ENCODE results near the gene SEC22C. TPM values are rescaled to one million over a fixed set of nuclear protein-coding genes. Genes with fewer than 3 reads are reported as not detected.

The SEC22C gene
- total and polyA plus RNA-seq, 7 experiments from 2014 or later, result 38.0 to 54.8 (median 50.4) TPM

- ChIA-PET POLR2A (interaction anchor here (0.7 to 4.6 kb wide), 11 partner anchors 9 to 89 kb away, joined by 3 to 63 read pairs (median 5); partner anchors contain the start of genes NKTR, SEC22C and VIPR1), CTCF (interaction anchor here (0.7 to 1.5 kb wide), 3 partner anchors 9 to 89 kb away, joined by 3 to 5 read pairs (median 4); partner anchors contain the start of genes NKTR and VIPR1)
- DNase-seq (no peak), ATAC-seq (peak; percentile 26)
- Mint-ChIP-seq H3K9me3 (no peaks in the 10 kb centered on the region), H3K27me3 (no peaks in the 10 kb centered on the region), H3K4me1 (peaks cover 8 to 47% (median 38%) of the 10 kb centered on the region in 7 donors), H3K4me3 (peak overlapping the region; percentile 84 to 100 (median 94)), H3K27ac (peak overlapping the region; percentile 59 to 100 (median 94)), H3K36me3 (peaks cover 0 to 18% (median 15%) of the 10 kb centered on the region in 5 donors)
- H3K36me3 ChIP-seq (ENCODE audit: control insufficient read depth in 2 of 3, insufficient read depth in 3 of 3, low read length in 3 of 3), result peaks cover 9 to 24% (median 16%) of the 10 kb centered on the region in 3 experiments
- H3K27me3 ChIP-seq (ENCODE audit: control insufficient read depth in 2 of 2, insufficient read depth in 2 of 2, low read length in 2 of 2), result no peaks in the 10 kb centered on the region
- H3K4me3 ChIP-seq (ENCODE audit: low read length), result peak overlapping the region; percentile 55
- intact Hi-C loops (cut with micrococcal nuclease), result loop anchor here (1.0 to 5.0 kb wide), 5 partner anchors 9 to 211 kb away; partner anchors contain the start of genes NKTR (in 2 of the 2), HIGD1A (in 1 of the 2) and VIPR1 (in 1 of the 2)
- H3K9me3 ChIP-seq (ENCODE audit: control insufficient read depth in 2 of 3, low read length in 3 of 3), result no peaks in the 10 kb centered on the region
- peak overlapping the region; percentile 77 for H3K27ac ChIP-seq (ENCODE audit: low read depth, low read length)
- peaks cover 13 to 14% of the 10 kb centered on the region in 2 donors for H3K4me1 ChIP-seq (ENCODE audit: control insufficient read depth in 2 of 2, insufficient read depth in 2 of 2, low read length in 2 of 2)
Observed at GRCh38 chr3:42590989-42591756, 9.4 kb upstream of the SEC22C start.

- Histone ChIP-seq H3K36me3 (ENCODE audit: control insufficient read depth in 2 of 3, insufficient read depth in 3 of 3, low read length in 3 of 3) (peaks cover 4 to 13% (median 6%) of the 10 kb centered on the region in 3 experiments), H3K27ac (ENCODE audit: low read depth, low read length) (peak overlapping the region; percentile 77), H3K9me3 (ENCODE audit: control insufficient read depth in 2 of 3, low read length in 3 of 3) (no peaks in the 10 kb centered on the region), H3K4me1 (ENCODE audit: control insufficient read depth in 2 of 2, insufficient read depth in 2 of 2, low read length in 2 of 2) (peaks cover 13 to 14% of the 10 kb centered on the region in 2 donors), H3K27me3 (ENCODE audit: control insufficient read depth in 2 of 2, insufficient read depth in 2 of 2, low read length in 2 of 2) (no peaks in the 10 kb centered on the region), H3K4me3 (ENCODE audit: low read length) (peak overlapping the region; percentile 55)
- Mint-ChIP-seq H3K4me3 (peak overlapping the region; percentile 84 to 100 (median 94)), H3K36me3 (peaks cover 0 to 25% (median 12%) of the 10 kb centered on the region in 5 donors), H3K27ac (peak overlapping the region; percentile 91 to 100 (median 97)), H3K9me3 (no peaks in the 10 kb centered on the region), H3K27me3 (no peaks in the 10 kb centered on the region), H3K4me1 (peaks cover 18 to 54% (median 38%) of the 10 kb centered on the region in 7 donors)
- intact Hi-C loops (cut with micrococcal nuclease), result loop anchor here (1.0 to 5.0 kb wide), 5 partner anchors 7 to 213 kb away; partner anchors contain the start of genes NKTR (in 2 of the 2), HIGD1A (in 1 of the 2) and VIPR1 (in 1 of the 2)
- ChIA-PET POLR2A (interaction anchor here (1.4 to 4.6 kb wide), 5 partner anchors 8 to 87 kb away, joined by 3 to 63 read pairs (median 6); partner anchors contain the start of genes NKTR, SEC22C and VIPR1), CTCF (interaction anchor here (0.6 to 1.5 kb wide), 5 partner anchors 11 to 203 kb away, joined by 3 to 5 read pairs (median 4); partner anchors contain the start of genes NKTR and VIPR1)
- no peak for DNase-seq
- no peak for ATAC-seq
Observed at GRCh38 chr3:42589382-42590109, 7.8 kb upstream of the SEC22C start.

- intact Hi-C loops (cut with micrococcal nuclease), result no loop called here
- H3K27ac ChIP-seq (ENCODE audit: low read depth, low read length), result no peak overlapping the region
- H3K4me3 ChIP-seq (ENCODE audit: low read length), result no peak overlapping the region
- peaks cover 0 to 17% (median 3%) of the 10 kb centered on the region in 5 donors for H3K36me3 Mint-ChIP-seq
- H3K36me3 ChIP-seq (ENCODE audit: control insufficient read depth in 2 of 3, insufficient read depth in 3 of 3, low read length in 3 of 3), result peaks cover 0 to 4% (median 0%) of the 10 kb centered on the region in 3 experiments
- H3K27me3 Mint-ChIP-seq, result no peaks in the 10 kb centered on the region
- peak overlapping the region in 1 of 9 donors; percentile 28 for H3K27ac Mint-ChIP-seq
- ChIA-PET CTCF (interaction anchor here (0.6 to 0.7 kb wide), 2 partner anchors 12 to 87 kb away, joined by 4 read pairs; partner anchors contain the start of gene VIPR1), POLR2A (interaction anchor here (1.4 to 4.6 kb wide), 2 partner anchors 9 to 13 kb away, joined by 3 to 63 read pairs; partner anchors contain the start of gene NKTR)
- no peak for DNase-seq
- no peak overlapping the region for H3K4me3 Mint-ChIP-seq
- H3K4me1 Mint-ChIP-seq, result peaks cover 14 to 46% (median 30%) of the 10 kb centered on the region in 7 donors
- H3K4me1 ChIP-seq (ENCODE audit: control insufficient read depth in 2 of 2, insufficient read depth in 2 of 2, low read length in 2 of 2), result peaks cover 13 to 14% of the 10 kb centered on the region in 2 donors
- H3K9me3 ChIP-seq (ENCODE audit: control insufficient read depth in 2 of 3, low read length in 3 of 3), result no peaks in the 10 kb centered on the region
- no peak for ATAC-seq
- H3K9me3 Mint-ChIP-seq, result no peaks in the 10 kb centered on the region
- no peaks in the 10 kb centered on the region for H3K27me3 ChIP-seq (ENCODE audit: control insufficient read depth in 2 of 2, insufficient read depth in 2 of 2, low read length in 2 of 2)
Observed at GRCh38 chr3:42588625-42589024, 6.9 kb upstream of the SEC22C start.

- Mint-ChIP-seq H3K9me3 (peaks cover 0 to 3% (median 0%) of the 10 kb centered on the region in 11 donors), H3K27ac (peak overlapping the region; percentile 89 to 99 (median 96)), H3K36me3 (peaks cover 4 to 27% (median 6%) of the 10 kb centered on the region in 5 donors), H3K27me3 (no peaks in the 10 kb centered on the region), H3K4me1 (peaks cover 28 to 58% (median 50%) of the 10 kb centered on the region in 7 donors), H3K4me3 (peak overlapping the region; percentile 77 to 97 (median 94))
- Histone ChIP-seq H3K36me3 (ENCODE audit: control insufficient read depth in 2 of 3, insufficient read depth in 3 of 3, low read length in 3 of 3) (peaks cover 0 to 4% (median 0%) of the 10 kb centered on the region in 3 experiments), H3K27ac (ENCODE audit: low read depth, low read length) (peak overlapping the region; percentile 92), H3K4me3 (ENCODE audit: low read length) (peak overlapping the region; percentile 86), H3K27me3 (ENCODE audit: control insufficient read depth in 2 of 2, insufficient read depth in 2 of 2, low read length in 2 of 2) (no peaks in the 10 kb centered on the region), H3K9me3 (ENCODE audit: control insufficient read depth in 2 of 3, low read length in 3 of 3) (no peaks in the 10 kb centered on the region), H3K4me1 (ENCODE audit: control insufficient read depth in 2 of 2, insufficient read depth in 2 of 2, low read length in 2 of 2) (peaks cover 19 to 25% of the 10 kb centered on the region in 2 donors)
- POLR2A ChIA-PET, result interaction anchor here (0.9 to 3.2 kb wide), 11 partner anchors 8 to 80 kb away, joined by 3 to 30 read pairs (median 4); partner anchors contain the start of genes NKTR, SS18L2 and VIPR1
- DNase-seq, result no peak
- intact Hi-C loops (cut with micrococcal nuclease), result loop anchor here (1.0 to 5.0 kb wide), 14 partner anchors 8 to 1110 kb away; partner anchors contain the start of genes NKTR (in 2 of the 2), SS18L2 (in 2 of the 2), ABHD5 (in 1 of the 2) and ANO10 (in 1 of the 2)
- ATAC-seq, result no peak
- CTCF ChIA-PET, result interaction anchor here (1.2 to 1.4 kb wide), 3 partner anchors 25 to 173 kb away, joined by 3 to 5 read pairs (median 4); partner anchors contain the start of gene VIPR1
Observed at GRCh38 chr3:42582474-42583070, 805 bp upstream of the SEC22C start.

- Mint-ChIP-seq H3K4me3 (peak overlapping the region; percentile 77 to 97 (median 92)), H3K36me3 (peaks cover 6 to 36% (median 14%) of the 10 kb centered on the region in 5 donors), H3K4me1 (peaks cover 31 to 66% (median 55%) of the 10 kb centered on the region in 7 donors), H3K27me3 (no peaks in the 10 kb centered on the region), H3K27ac (peak overlapping the region; percentile 43 to 99 (median 86)), H3K9me3 (peaks cover 0 to 3% (median 0%) of the 10 kb centered on the region in 11 donors)
- Histone ChIP-seq H3K27me3 (ENCODE audit: control insufficient read depth in 2 of 2, insufficient read depth in 2 of 2, low read length in 2 of 2) (no peaks in the 10 kb centered on the region), H3K36me3 (ENCODE audit: control insufficient read depth in 2 of 3, insufficient read depth in 3 of 3, low read length in 3 of 3) (peaks cover 0 to 4% (median 0%) of the 10 kb centered on the region in 3 experiments), H3K4me3 (ENCODE audit: low read length) (peak overlapping the region; percentile 86), H3K27ac (ENCODE audit: low read depth, low read length) (peak overlapping the region; percentile 92), H3K9me3 (ENCODE audit: control insufficient read depth in 2 of 3, low read length in 3 of 3) (no peaks in the 10 kb centered on the region), H3K4me1 (ENCODE audit: control insufficient read depth in 2 of 2, insufficient read depth in 2 of 2, low read length in 2 of 2) (peaks cover 19 to 25% of the 10 kb centered on the region in 2 donors)
- CTCF ChIA-PET, result interaction anchor here (1.4 kb wide), 1 partner anchor 22 kb away, joined by 8 read pairs; no protein-coding TSS in a partner anchor
- DNase-seq, result no peak
- POLR2A ChIA-PET, result interaction anchor here (1.0 to 3.2 kb wide), 8 partner anchors 9 to 164 kb away, joined by 3 to 30 read pairs (median 5); partner anchors contain the start of genes NKTR, SS18L2 and VIPR1
- no peak for ATAC-seq
- intact Hi-C loops (cut with micrococcal nuclease), result loop anchor here (1.0 to 5.0 kb wide), 4 partner anchors 163 to 1111 kb away; partner anchors contain the start of genes ABHD5 (in 1 of the 2), ANO10 (in 1 of the 2) and HIGD1A (in 1 of the 2)
Observed at GRCh38 chr3:42581400-42581708, 413 bp downstream of the SEC22C start.

Data from naive thymus-derived CD4-positive, alpha-beta T cell (primary cell).